K562 (cell line): ENCODE data around the gene ONECUT1. TPM values are rescaled to one million over a fixed set of nuclear protein-coding genes. Genes with fewer than 3 reads are reported as not detected.

Experiments
- ATAC-seq: fragments of 200-7000 bp; cut with Tn5 transposase; 3 replicates; pipeline ENCODE4 v1.9.1; 2020; ENCODE audit warnings: moderate library complexity
- BruUV-seq: library from RNA; stranded (reverse); fragments of 400-500 nt; replicated peaks from 2 replicates; lab custom pipeline; 2021; lab: Mats Ljungman, UMichigan
- CTCF ChIA-PET: fragments of 300-600 bp; formaldehyde crosslinking; extraction: SDS; loops from one replicate; lab custom pipeline; 2021; ENCODE audit warnings: low intra/inter-chr PET ratio; lab: Yijun Ruan, JAX
- POLR2A ChIA-PET: fragments of 300-600, 350-650 bp; sonication (Branson Sonifier 250); formaldehyde crosslinking; extraction: SDS; loops from one replicate; lab custom pipeline; 2021; ENCODE audit warnings: antibody characterized with exemption, inconsistent platforms; lab: Yijun Ruan, JAX
- DNase-seq, 4 experiments: peaks; one replicate each; pipeline versions ENCODE4 v3.0.0 to v3.0.0-alpha.2; 2011 to 2018; ENCODE audit warnings: low spot score in 3 of 4, mixed read lengths in 3 of 4; ENCODE audit errors: extremely low read depth in 1 of 4
- FAIRE-seq: peaks from 2 replicates; lab custom pipeline; 2011; peaks lifted over from hg19 to GRCh38; lab: Jason Lieb, UNC
- H2AFZ ChIP-seq: 2 replicates; pipeline ENCODE4 v1.6.0; 2011; ENCODE audit warnings: low read depth, low read length, control low read depth, inconsistent platforms
- H3K27ac ChIP-seq: fragments of 200-600 bp; 3 replicates; pipeline ENCODE4 v1.8.0; 2011; ENCODE audit warnings: low read depth, mild to moderate bottlenecking, control low read depth, inconsistent platforms, low read length, moderate library complexity, mixed read lengths; ENCODE audit errors: extremely low read depth
- H3K27me3 ChIP-seq, 2 experiments: fragments of 300-600 bp in 1 of 2; 2 replicates in 1 of 2; 3 replicates in 1 of 2; pipeline versions ENCODE4 v1.6.0 to v1.8.0; 2011; ENCODE audit warnings: inconsistent platforms in 2 of 2, low read length in 2 of 2, mild to moderate bottlenecking in 1 of 2, mixed read lengths in 1 of 2, moderate library complexity in 1 of 2; ENCODE audit not compliant: control insufficient read depth in 2 of 2, insufficient read depth in 2 of 2
- H3K36me3 ChIP-seq: fragments of 300-600 bp; 3 replicates; pipeline ENCODE4 v1.8.0; 2011; ENCODE audit warnings: mild to moderate bottlenecking, low read length, inconsistent platforms; ENCODE audit not compliant: control insufficient read depth, insufficient read depth
- H3K4me1 ChIP-seq, 2 experiments: fragments of 200-600 bp in 1 of 2; replicated peaks in 1 of 2; 2 replicates in 1 of 2; 3 replicates in 1 of 2; pipeline versions ENCODE4 v1.5.1 to v1.8.0; 2011; ENCODE audit warnings: inconsistent platforms in 2 of 2, low read length in 2 of 2, mild to moderate bottlenecking in 1 of 2, mixed read lengths in 1 of 2, moderate library complexity in 1 of 2; ENCODE audit not compliant: control insufficient read depth in 2 of 2, insufficient read depth in 2 of 2
- H3K4me2 ChIP-seq: 2 replicates; pipeline ENCODE4 v1.6.1; 2011; ENCODE audit warnings: low read length, control low read depth, inconsistent platforms, mixed read lengths; ENCODE audit not compliant: insufficient read depth
- H3K4me3 ChIP-seq: fragments of 200-600 bp; sonication (generic), shearing (Covaris generic); 2 replicates; pipeline ENCODE4 v1.5.1; 2016; ENCODE audit warnings: control low read depth, inconsistent platforms
- H3K79me2 ChIP-seq: fragments of 200-600 bp; 3 replicates; pipeline ENCODE4 v1.8.0; 2011; ENCODE audit warnings: low read length, inconsistent platforms; ENCODE audit not compliant: control insufficient read depth, insufficient read depth
- H3K9ac ChIP-seq, 2 experiments: 2 replicates each; pipeline versions ENCODE4 v1.6.0 to v1.6.1; 2011; ENCODE audit warnings: low read depth in 2 of 2, low read length in 2 of 2, control low read depth in 1 of 2, inconsistent platforms in 1 of 2, mild to moderate bottlenecking in 1 of 2, mixed read lengths in 1 of 2; ENCODE audit not compliant: insufficient read depth in 1 of 2
- H3K9me1 ChIP-seq: one replicate; pipeline ENCODE4 v1.6.0; 2011; ENCODE audit warnings: inconsistent platforms, mild to moderate bottlenecking, low read length, moderate library complexity; ENCODE audit not compliant: control insufficient read depth, insufficient read depth
- H3K9me3 ChIP-seq: replicated peaks from 2 replicates; pipeline ENCODE4 v1.5.1; 2011; ENCODE audit warnings: low read depth, low read length, inconsistent platforms; ENCODE audit not compliant: control insufficient read depth, insufficient read depth
- H4K20me1 ChIP-seq: replicated peaks from 2 replicates; pipeline ENCODE4 v1.6.1; 2011; ENCODE audit warnings: low read length, inconsistent platforms, mixed read lengths; ENCODE audit not compliant: control insufficient read depth, insufficient read depth
- CEBPG ChIP-seq, 3 experiments: fragments of 200-800 bp in 1 of 3; sonication (Bioruptor generic) in 1 of 3; sonication (generic) in 1 of 3; formaldehyde crosslinking in 1 of 3; IDR thresholded peaks in 2 of 3; conservative IDR thresholded peaks in 1 of 3; 2 replicates each; pipeline versions ENCODE4 v1.6.1 to v1.8.0; 2016 to 2022; ENCODE audit warnings: missing compliant biosample characterization in 2 of 3, missing genetic modification characterization in 2 of 3, mild to moderate bottlenecking in 1 of 3, missing genetic modification reagents in 1 of 3
- CREB3L1 ChIP-seq: fragments of 450-650 bp; IDR thresholded peaks from 2 replicates; pipeline ENCODE4 v1.6.1; 2014; ENCODE audit warnings: low read depth, mild to moderate bottlenecking, moderate library complexity, borderline replicate concordance
- ELK3 ChIP-seq: fragments of 450-650 bp; formaldehyde crosslinking; IDR thresholded peaks from 2 replicates; pipeline ENCODE4 v1.4.0; 2020; ENCODE audit warnings: mild to moderate bottlenecking
- HMGN3 ChIP-seq: IDR thresholded peaks from 2 replicates; pipeline ENCODE4 v1.6.1; 2011; ENCODE audit warnings: borderline replicate concordance, low read depth, mild to moderate bottlenecking, mixed read lengths, low read length; ENCODE audit not compliant: insufficient read length; ENCODE audit errors: extremely low read depth
- SUPT5H ChIP-seq: fragments of 450-650 bp; IDR thresholded peaks from 2 replicates; pipeline ENCODE4 v1.6.1; 2016
- WGBS: fragments of 100-300 bp; shearing (Covaris generic); methylation state at CpG from one replicate; pipeline ENCODE4 v1.1.6; 2016; ENCODE audit warnings: low coverage, mixed read lengths; ENCODE audit not compliant: insufficient coverage; ENCODE audit errors: missing lambda C conversion rate; 5-methylcytosine and 5-hydroxymethylcytosine counted together
- in situ Hi-C: fragments of 300-500 bp; cut with MboI; formaldehyde crosslinking; loops from 4 replicates; pipeline ENCODE4 v1.15.0; 2018; ENCODE audit warnings: inconsistent platforms, mixed read lengths
- intact Hi-C: fragments of 100-400 bp; cut with micrococcal nuclease; formaldehyde crosslinking; loops from 2 replicates; pipeline ENCODE4 v1.14.2; 2022
- polyA plus RNA-seq, 8 experiments: library from polyadenylated mRNA; depleted of rRNA in 4 of 8; stranded (reverse) in 5 of 8; unstranded in 3 of 8; fragments of >200 nt; fragmentation: Nextera tagmentation in 2 of 8; fragmentation: Illumina TruSeq in 1 of 8; extraction: Ambion mirVana in 2 of 8; extraction: Trizol in 1 of 8; gene quantifications; 2 replicates each; pipeline versions ENCODE4 v1.2.1 to v1.2.3, GENCODE V29; 2011 to 2014; ENCODE audit warnings: inconsistent platforms in 1 of 8, missing spikeins in 1 of 8
- total RNA-seq, 7 experiments: library from RNA; depleted of rRNA in 6 of 7; stranded (reverse); fragments of >200 nt in 6 of 7; fragmentation: Illumina TruSeq in 2 of 7; extraction: Trizol in 2 of 7; gene quantifications; 2 replicates each; pipeline versions ENCODE4 v1.2.1 to v1.2.3, GENCODE V29; 2011 to 2021; ENCODE audit warnings: low replicate concordance in 1 of 7
- TF ChIP-seq, protein P1 (sequence below): sonication (generic); formaldehyde crosslinking; IDR thresholded peaks from 2 replicates; pipeline ENCODE4 v1.8.1; 2023; ENCODE audit warnings: missing genetic modification reagents, mild to moderate bottlenecking, borderline replicate concordance
- TF ChIP-seq, protein P2 (sequence below): sonication (generic); formaldehyde crosslinking; IDR thresholded peaks from 2 replicates; pipeline ENCODE4 v1.8.0; 2022; ENCODE audit warnings: missing genetic modification reagents, mild to moderate bottlenecking, moderate library complexity, borderline replicate concordance
- TF ChIP-seq, protein P3 (sequence below): fragments of 450-650 bp; IDR thresholded peaks from 2 replicates; pipeline ENCODE4 v1.6.1; 2016; ENCODE audit warnings: antibody characterized with exemption

The ONECUT1 gene
- total and polyA plus RNA-seq, 9 of the 15 experiments (the other 6 are each of a cell fraction or from before 2014, with no cell fraction given), result not detected

DNA sequence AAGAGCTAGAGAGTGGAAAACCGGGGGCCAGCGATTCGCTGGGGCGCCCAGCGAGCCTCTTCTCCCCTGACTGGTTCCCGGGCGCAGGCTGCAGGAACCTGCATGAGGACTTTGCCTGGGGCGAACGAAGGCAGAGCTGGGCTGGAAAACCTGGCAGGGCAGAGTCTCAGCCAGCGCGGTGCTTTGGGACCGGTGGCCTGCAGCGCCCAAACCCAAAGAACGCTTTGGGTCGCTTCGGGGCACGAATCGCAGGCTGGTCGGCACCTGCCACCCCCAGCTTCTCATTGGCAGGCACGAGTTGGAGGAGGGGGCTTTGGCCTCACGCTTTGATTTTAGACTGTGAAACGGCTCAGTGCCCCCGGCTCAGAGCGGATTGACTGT, 3.0 kb downstream of the ONECUT1 start (continued):
- TF ChIP-seq, protein P1, sequence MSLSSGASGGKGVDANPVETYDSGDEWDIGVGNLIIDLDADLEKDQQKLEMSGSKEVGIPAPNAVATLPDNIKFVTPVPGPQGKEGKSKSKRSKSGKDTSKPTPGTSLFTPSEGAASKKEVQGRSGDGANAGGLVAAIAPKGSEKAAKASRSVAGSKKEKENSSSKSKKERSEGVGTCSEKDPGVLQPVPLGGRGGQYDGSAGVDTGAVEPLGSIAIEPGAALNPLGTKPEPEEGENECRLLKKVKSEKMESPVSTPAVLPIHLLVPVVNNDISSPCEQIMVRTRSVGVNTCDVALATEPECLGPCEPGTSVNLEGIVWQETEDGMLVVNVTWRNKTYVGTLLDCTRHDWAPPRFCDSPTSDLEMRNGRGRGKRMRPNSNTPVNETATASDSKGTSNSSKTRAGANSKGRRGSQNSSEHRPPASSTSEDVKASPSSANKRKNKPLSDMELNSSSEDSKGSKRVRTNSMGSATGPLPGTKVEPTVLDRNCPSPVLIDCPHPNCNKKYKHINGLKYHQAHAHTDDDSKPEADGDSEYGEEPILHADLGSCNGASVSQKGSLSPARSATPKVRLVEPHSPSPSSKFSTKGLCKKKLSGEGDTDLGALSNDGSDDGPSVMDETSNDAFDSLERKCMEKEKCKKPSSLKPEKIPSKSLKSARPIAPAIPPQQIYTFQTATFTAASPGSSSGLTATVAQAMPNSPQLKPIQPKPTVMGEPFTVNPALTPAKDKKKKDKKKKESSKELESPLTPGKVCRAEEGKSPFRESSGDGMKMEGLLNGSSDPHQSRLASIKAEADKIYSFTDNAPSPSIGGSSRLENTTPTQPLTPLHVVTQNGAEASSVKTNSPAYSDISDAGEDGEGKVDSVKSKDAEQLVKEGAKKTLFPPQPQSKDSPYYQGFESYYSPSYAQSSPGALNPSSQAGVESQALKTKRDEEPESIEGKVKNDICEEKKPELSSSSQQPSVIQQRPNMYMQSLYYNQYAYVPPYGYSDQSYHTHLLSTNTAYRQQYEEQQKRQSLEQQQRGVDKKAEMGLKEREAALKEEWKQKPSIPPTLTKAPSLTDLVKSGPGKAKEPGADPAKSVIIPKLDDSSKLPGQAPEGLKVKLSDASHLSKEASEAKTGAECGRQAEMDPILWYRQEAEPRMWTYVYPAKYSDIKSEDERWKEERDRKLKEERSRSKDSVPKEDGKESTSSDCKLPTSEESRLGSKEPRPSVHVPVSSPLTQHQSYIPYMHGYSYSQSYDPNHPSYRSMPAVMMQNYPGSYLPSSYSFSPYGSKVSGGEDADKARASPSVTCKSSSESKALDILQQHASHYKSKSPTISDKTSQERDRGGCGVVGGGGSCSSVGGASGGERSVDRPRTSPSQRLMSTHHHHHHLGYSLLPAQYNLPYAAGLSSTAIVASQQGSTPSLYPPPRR, result no peak

DNA sequence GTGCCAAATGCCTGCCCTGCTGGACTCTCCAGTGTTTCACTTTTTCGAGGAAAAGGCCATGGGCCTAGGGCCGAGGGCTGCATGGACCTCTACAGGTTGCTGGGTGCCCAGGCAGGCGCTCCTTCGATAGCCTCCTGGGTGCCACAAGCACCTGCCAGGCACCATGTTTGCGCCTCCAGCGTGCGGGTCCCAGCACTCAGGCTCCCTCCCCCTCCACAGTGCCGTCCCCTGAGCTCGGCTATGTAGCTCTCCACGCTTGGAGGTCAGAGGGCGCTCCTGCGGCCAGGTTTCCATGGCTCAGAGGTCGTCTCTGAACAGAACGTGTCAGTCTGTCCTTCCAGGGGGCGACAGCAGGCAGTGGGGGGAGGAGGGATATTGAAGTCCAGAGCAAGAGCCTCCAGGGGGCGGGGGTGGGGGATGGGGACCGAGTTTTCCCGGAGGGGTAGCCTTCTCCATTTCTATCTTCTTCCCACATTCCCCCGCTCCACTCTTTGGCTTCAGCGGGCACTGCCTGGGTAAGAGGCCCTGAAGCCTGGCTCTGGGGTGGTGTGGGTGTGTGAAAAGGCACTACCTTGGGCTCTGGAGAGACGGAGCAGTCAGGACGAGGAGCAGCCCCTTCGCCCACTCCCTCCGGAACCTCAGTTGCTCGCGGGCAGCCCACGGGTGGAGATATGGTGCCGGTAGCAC, 3.6 kb downstream of the ONECUT1 start:
- POLR2A ChIA-PET, result interaction anchor here (0.5 to 0.7 kb wide), 2 partner anchors 10 to 1025 kb away, joined by 3 read pairs; no protein-coding TSS in a partner anchor
- TF ChIP-seq CEBPG (CRISPR knock-in tag; IDR thresholded peaks at IDR 0.05) (no peak), CEBPG (tag; conservative IDR thresholded peaks at IDR 0.05 in 1 of 2, IDR thresholded peaks at IDR 0.05 in 1 of 2) (no peak), HMGN3 (no peak), ELK3 (CRISPR knock-in tag) (no peak), SUPT5H (no peak), CREB3L1 (no peak)
- TF ChIP-seq, protein P2, sequence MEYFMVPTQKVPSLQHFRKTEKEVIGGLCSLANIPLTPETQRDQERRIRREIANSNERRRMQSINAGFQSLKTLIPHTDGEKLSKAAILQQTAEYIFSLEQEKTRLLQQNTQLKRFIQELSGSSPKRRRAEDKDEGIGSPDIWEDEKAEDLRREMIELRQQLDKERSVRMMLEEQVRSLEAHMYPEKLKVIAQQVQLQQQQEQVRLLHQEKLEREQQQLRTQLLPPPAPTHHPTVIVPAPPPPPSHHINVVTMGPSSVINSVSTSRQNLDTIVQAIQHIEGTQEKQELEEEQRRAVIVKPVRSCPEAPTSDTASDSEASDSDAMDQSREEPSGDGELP, result no peak
- TF ChIP-seq, protein P3, sequence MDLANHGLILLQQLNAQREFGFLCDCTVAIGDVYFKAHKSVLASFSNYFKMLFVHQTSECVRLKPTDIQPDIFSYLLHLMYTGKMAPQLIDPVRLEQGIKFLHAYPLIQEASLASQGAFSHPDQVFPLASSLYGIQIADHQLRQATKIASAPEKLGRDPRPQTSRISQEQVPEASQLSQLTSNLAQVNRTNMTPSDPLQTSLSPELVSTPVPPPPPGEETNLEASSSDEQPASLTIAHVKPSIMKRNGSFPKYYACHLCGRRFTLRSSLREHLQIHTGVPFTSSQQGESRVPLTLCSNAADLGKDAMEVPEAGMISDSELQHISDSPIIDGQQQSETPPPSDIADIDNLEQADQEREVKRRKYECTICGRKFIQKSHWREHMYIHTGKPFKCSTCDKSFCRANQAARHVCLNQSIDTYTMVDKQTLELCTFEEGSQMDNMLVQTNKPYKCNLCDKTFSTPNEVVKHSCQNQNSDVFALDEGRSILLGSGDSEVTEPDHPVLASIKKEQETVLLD, result no peak

More for the DNA sequence above, 3.6 kb downstream of the ONECUT1 start:
- no peak for FAIRE-seq
- BruUV-seq, result no TSS peak
- H4K20me1 ChIP-seq, result no peaks in the 10 kb centered on the region
- in situ Hi-C loops, result no loop called here
- H3K4me1 ChIP-seq, result peaks cover 0 to 33% of the 10 kb centered on the region in 2 experiments; a peak in 2 of 5 replicates
- 3% methylated on average over 22 of the region's 28 CpGs for WGBS
- H3K4me2 ChIP-seq, result no peak overlapping the region
- H3K79me2 ChIP-seq, result no peaks in the 10 kb centered on the region
- no peaks in the 10 kb centered on the region for H3K36me3 ChIP-seq
- H3K27ac ChIP-seq, result no peak overlapping the region
- intact Hi-C loops, result no loop called here
- no peaks in the 10 kb centered on the region for H3K9me1 ChIP-seq
- DNase-seq, result no peak
- peaks cover 3 to 36% of the 10 kb centered on the region in 2 experiments; a peak in 3 of 5 replicates for H3K27me3 ChIP-seq
- no peak overlapping the region for H3K9ac ChIP-seq
- CTCF ChIA-PET, result no interaction called here
- no peak overlapping the region for H3K4me3 ChIP-seq
- H3K9me3 ChIP-seq, result no peaks in the 10 kb centered on the region
- ATAC-seq, result no peak
- no peak overlapping the region for H2AFZ ChIP-seq
